Astrocyte of the spinal cord (primary cell): ENCODE results near the gene POU6F2.

Source experiments
- DNase-seq: peaks from one replicate; pipeline ENCODE4 v3.0.0; 2011; ENCODE audit warnings: low read depth, low spot score
- H3K4me3 ChIP-seq: 2 replicates; pipeline ENCODE4 v1.5.1; 2011; ENCODE audit warnings: low read depth, mild to moderate bottlenecking, low read length, moderate library complexity
- in situ Hi-C: cut with HindIII; loops from 2 replicates; pipeline ENCODE4 v1.10.0; 2017; ENCODE audit warnings: low sequenced_read_pairs
- TF ChIP-seq, protein P1 (sequence below): IDR thresholded peaks from 2 replicates; pipeline ENCODE4 v1.5.1; 2012; ENCODE audit warnings: low read depth, mild to moderate bottlenecking, low read length, inconsistent platforms

POU6F2 gene

DNA sequence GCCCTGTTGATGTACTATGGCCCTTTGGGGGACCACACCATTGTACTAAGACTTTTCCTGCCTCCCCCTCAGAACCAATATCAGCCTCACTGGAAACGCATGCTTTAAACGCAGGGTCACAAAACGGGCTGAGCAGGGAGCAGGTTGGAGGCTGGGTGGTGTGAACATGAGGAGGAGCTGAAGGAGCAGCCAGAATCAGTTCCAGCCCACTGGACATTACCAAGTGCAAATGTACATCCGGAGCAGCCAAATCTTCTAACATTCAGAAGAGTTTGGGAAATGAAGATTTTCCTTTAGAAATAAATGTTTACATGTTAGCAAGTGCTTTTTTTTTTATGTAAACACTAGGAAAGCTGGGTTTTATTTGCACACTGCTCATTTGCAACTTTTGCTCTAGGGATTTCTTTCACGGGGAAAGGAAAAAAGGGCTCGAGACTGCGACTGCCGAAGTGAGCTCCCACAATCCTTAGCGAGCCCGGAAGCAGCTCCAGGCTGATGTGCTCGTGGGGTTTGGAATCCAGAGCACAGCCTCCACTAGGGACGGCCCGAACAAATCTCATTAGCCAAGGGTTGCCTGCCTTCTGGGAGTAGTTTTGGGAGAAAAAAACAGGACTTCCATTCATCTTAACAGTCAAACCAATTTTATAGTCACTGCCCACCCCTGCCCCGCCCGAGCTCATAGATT, 480.5 kb downstream of the POU6F2 start:
- no peak for DNase-seq
- in situ Hi-C loops, result no loop called here
- H3K4me3 ChIP-seq, result no peak overlapping the region
- TF ChIP-seq, protein P1, sequence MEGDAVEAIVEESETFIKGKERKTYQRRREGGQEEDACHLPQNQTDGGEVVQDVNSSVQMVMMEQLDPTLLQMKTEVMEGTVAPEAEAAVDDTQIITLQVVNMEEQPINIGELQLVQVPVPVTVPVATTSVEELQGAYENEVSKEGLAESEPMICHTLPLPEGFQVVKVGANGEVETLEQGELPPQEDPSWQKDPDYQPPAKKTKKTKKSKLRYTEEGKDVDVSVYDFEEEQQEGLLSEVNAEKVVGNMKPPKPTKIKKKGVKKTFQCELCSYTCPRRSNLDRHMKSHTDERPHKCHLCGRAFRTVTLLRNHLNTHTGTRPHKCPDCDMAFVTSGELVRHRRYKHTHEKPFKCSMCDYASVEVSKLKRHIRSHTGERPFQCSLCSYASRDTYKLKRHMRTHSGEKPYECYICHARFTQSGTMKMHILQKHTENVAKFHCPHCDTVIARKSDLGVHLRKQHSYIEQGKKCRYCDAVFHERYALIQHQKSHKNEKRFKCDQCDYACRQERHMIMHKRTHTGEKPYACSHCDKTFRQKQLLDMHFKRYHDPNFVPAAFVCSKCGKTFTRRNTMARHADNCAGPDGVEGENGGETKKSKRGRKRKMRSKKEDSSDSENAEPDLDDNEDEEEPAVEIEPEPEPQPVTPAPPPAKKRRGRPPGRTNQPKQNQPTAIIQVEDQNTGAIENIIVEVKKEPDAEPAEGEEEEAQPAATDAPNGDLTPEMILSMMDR, result no peak

DNA sequence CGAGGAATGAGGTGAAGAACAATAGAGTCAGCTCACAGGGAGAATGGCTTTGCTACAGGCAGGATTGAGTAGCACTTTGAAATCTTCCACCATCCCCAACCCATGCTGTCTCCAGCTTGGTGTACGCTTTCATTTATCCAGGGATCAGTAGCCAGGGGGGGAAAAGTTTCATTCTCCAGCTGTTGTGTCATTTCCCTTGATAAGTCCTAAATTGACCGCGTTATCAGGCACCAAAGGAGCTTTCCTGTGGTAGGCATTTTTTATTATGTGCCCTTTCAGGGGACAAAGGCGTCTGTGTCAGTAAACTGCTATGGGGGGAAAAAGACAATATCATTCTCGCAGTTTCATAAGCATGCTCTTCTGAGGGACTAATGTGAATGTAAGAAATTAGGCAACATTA, 481.9 kb downstream of the POU6F2 start:
- in situ Hi-C loops, result no loop called here
- no peak for DNase-seq
- H3K4me3 ChIP-seq, result no peak overlapping the region
- TF ChIP-seq, protein P1, result no peak

DNA sequence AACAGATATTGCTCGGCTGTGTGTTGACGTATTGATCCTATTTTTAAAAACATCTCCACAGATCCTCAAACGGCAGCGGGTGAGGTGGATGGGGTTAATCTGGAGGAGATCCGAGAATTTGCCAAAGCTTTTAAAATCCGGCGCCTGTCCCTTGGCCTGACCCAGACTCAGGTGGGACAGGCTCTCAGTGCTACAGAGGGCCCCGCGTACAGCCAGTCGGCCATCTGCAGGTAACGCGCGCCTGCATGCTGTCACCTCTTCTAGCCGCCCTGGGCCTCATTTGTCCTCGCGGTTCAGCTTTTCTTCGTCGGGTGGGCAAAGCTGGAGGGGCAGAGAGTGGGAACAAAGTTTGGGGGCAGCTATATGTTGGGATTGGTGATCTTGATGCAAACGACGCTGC, 482.8 kb downstream of the POU6F2 start:
- in situ Hi-C loops, result no loop called here
- TF ChIP-seq, protein P1, result no peak
- H3K4me3 ChIP-seq, result no peak overlapping the region
- no peak for DNase-seq

DNA sequence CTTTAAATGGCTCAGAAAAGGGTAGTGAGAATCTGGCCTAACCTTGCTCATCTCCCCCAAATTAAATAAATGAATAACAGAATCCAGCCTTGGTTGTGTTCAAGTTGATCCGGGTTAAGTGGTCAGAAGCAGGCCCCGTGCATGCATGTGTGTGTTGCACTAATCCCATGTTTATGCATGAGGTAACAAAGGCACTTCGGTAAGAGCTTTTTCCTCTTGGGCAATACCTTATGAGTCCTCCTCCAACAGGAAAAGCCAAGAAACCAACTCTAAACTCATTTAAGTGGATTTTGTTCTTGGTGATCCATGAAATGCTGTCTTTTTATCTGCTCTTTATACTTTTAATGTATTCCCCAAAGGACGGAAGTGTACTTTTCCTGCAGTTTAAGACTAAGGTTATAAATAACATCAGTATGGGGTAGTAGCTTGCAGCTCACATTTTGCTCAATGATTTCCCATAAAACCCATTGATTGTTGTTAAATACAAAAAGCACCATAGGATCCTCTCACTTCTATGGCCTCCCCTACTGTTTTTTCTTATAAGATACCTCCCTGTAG, 483.6 kb downstream of the POU6F2 start:
- H3K4me3 ChIP-seq, result no peak overlapping the region
- TF ChIP-seq, protein P1, result no peak
- DNase-seq, result no peak
- in situ Hi-C loops, result no loop called here

DNA sequence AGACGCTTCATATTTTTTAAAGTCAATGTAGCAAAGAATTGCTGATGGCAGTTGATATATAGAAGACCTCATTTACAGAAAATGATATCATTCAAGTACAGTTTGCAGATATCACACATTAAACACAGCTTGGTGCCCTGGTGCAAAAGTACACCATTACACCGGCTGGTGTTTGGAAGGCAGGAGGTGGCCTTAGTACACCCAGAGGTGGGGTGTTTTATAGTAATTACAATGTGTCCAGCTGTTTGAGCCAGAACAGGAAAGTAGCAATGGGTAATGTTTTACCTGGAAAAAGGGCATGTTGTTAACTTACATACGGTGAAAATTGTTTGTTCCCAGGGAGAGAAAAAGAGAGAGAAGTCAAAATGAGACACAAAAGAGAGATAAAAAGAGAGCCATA, 485.5 kb downstream of the POU6F2 start:
- H3K4me3 ChIP-seq, result no peak overlapping the region
- DNase-seq, result no peak
- in situ Hi-C loops, result no loop called here
- TF ChIP-seq, protein P1, result no peak

DNA sequence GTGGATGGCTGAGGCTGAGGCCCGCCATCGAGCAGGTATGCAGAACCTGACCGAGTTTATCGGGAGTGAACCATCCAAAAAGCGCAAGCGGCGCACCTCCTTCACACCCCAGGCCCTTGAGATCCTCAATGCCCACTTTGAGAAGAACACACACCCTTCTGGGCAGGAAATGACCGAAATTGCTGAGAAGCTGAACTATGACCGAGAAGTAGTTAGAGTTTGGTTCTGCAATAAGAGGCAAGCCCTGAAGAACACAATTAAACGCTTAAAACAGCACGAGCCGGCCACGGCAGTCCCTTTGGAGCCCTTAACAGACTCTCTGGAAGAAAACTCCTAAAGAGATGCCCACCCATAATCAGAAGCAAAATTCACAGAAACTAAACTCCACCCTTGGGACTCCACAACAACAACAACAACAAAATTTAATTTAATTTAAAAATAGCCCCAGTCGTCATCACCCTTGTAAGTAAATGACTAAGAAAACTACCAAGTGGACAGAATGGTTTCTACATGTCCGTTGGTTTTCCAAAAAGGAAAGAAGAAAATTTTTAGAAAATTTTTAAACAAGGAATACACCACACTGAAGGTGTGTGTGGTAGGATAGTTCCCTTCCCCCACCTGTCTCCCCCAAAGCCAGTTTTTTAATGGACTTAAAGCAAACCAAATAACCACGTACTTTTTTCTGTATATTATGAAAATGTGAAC, 486.8 kb downstream of the POU6F2 start:
- TF ChIP-seq, protein P1, result no peak
- in situ Hi-C loops, result no loop called here
- DNase-seq, result no peak
- H3K4me3 ChIP-seq, result no peak overlapping the region
